GM23338 (cell line): ENCODE data around the gene SKA1. TPM values are rescaled to one million over a fixed set of nuclear protein-coding genes. Genes with fewer than 3 reads are reported as not detected.

Experiments
- ATAC-seq: fragments of 200-7000 bp; cut with Tn5 transposase; 3 replicates; pipeline ENCODE4 v1.9.1; 2020
- DNase-seq: peaks from one replicate; pipeline ENCODE4 v3.0.0-alpha.2; 2015; ENCODE audit warnings: low spot score
- H2AFZ ChIP-seq: fragments of 200-600 bp; sonication (generic); 2 replicates; pipeline ENCODE4 v1.8.0; 2016; ENCODE audit warnings: antibody characterized with exemption, mild to moderate bottlenecking, moderate library complexity
- H3F3A ChIP-seq: fragments of 200-600 bp; sonication (generic); replicated peaks from 2 replicates; pipeline ENCODE4 v1.8.0; 2017; ENCODE audit warnings: antibody characterized with exemption, mixed run types, low read depth
- H3K27ac ChIP-seq: fragments of 200-600 bp; sonication (generic); 2 replicates; pipeline ENCODE4 v1.6.1; 2016; ENCODE audit warnings: low read depth
- H3K27me3 ChIP-seq: fragments of 200-600 bp; sonication (generic); 2 replicates; pipeline ENCODE4 v1.8.0; 2016; ENCODE audit warnings: mild to moderate bottlenecking, mixed run types, moderate library complexity; ENCODE audit not compliant: insufficient read depth
- H3K36me3 ChIP-seq: fragments of 200-600 bp; sonication (generic); 2 replicates; pipeline ENCODE4 v1.8.0; 2016; ENCODE audit warnings: mild to moderate bottlenecking; ENCODE audit not compliant: insufficient read depth
- H3K4me1 ChIP-seq: fragments of 200-600 bp; sonication (generic); 2 replicates; pipeline ENCODE4 v1.8.0; 2016; ENCODE audit warnings: mild to moderate bottlenecking, moderate library complexity; ENCODE audit not compliant: insufficient read depth
- H3K4me2 ChIP-seq: fragments of 200-600 bp; sonication (generic); 2 replicates; pipeline ENCODE4 v1.7.1; 2017; ENCODE audit warnings: mixed run types
- H3K4me3 ChIP-seq: fragments of 200-600 bp; sonication (generic); 2 replicates; pipeline ENCODE4 v1.6.1; 2016; ENCODE audit warnings: mixed run types
- H3K79me2 ChIP-seq: fragments of 200-600 bp; sonication (generic); replicated peaks from 2 replicates; pipeline ENCODE4 v1.8.0; 2017; ENCODE audit warnings: mild to moderate bottlenecking; ENCODE audit not compliant: insufficient read depth
- H3K9me2 ChIP-seq: fragments of 200-600 bp; sonication (generic); 2 replicates; pipeline ENCODE4 v1.8.0; 2017; ENCODE audit not compliant: insufficient read depth
- H4K20me1 ChIP-seq: fragments of 200-600 bp; sonication (generic); replicated peaks from 2 replicates; pipeline ENCODE4 v1.8.0; 2017; ENCODE audit warnings: mild to moderate bottlenecking; ENCODE audit not compliant: insufficient read depth
- H3K27ac Mint-ChIP-seq: 2 replicates; pipeline ENCODE4 v1.8.0; 2020; ENCODE audit warnings: inconsistent platforms, mild to moderate bottlenecking, moderate library complexity, mixed read lengths
- H3K27me3 Mint-ChIP-seq: 3 replicates; pipeline ENCODE4 v1.8.0; 2022; ENCODE audit warnings: low read depth, mild to moderate bottlenecking, moderate library complexity, mixed read lengths, inconsistent platforms; ENCODE audit not compliant: insufficient read depth, poor library complexity
- H3K36me3 Mint-ChIP-seq: 3 replicates; pipeline ENCODE4 v1.8.0; 2021; ENCODE audit warnings: low read depth, mild to moderate bottlenecking, inconsistent platforms, moderate library complexity, mixed read lengths
- H3K4me1 Mint-ChIP-seq: 3 replicates; pipeline ENCODE4 v1.8.0; 2020; ENCODE audit warnings: mild to moderate bottlenecking, inconsistent platforms, mixed read lengths
- H3K4me3 Mint-ChIP-seq: 3 replicates; pipeline ENCODE4 v1.8.0; 2021; ENCODE audit warnings: moderate library complexity, mild to moderate bottlenecking, inconsistent platforms, mixed read lengths
- H3K9me3 Mint-ChIP-seq: 3 replicates; pipeline ENCODE4 v1.8.0; 2020; ENCODE audit warnings: moderate library complexity, mild to moderate bottlenecking, inconsistent platforms, mixed read lengths
- CREB1 ChIP-seq: fragments of 250-450 bp; sonication (Bioruptor Pico); IDR thresholded peaks from 2 replicates; pipeline ENCODE4 v1.5.0; 2020; ENCODE audit warnings: low read depth, mild to moderate bottlenecking, moderate library complexity
- CTCF ChIP-seq, 2 experiments: fragments of 200-600 bp in 1 of 2; sonication (generic) in 1 of 2; conservative IDR thresholded peaks; 2 replicates each; pipeline versions ENCODE4 v1.5.1 to v1.6.1; 2016 to 2017; ENCODE audit warnings: antibody characterized with exemption in 2 of 2, low read depth in 2 of 2, mild to moderate bottlenecking in 2 of 2, moderate library complexity in 1 of 2
- ETS1 ChIP-seq: IDR thresholded peaks from 2 replicates; pipeline ENCODE4 v1.6.1; 2016; ENCODE audit warnings: antibody characterized with exemption
- EZH2phosphoT487 ChIP-seq: fragments of 200-600 bp; sonication (generic); IDR thresholded peaks from one replicate; pipeline ENCODE4 v1.8.1; 2018; ENCODE audit warnings: antibody characterized with exemption; ENCODE audit not compliant: unreplicated experiment
- POLR2AphosphoS5 ChIP-seq: IDR thresholded peaks from 2 replicates; pipeline ENCODE4 v1.6.1; 2016; ENCODE audit warnings: antibody characterized with exemption, low read depth
- ZNF114 ChIP-seq: fragments of 250-450 bp; sonication (Bioruptor Pico); IDR thresholded peaks from 2 replicates; pipeline ENCODE4 v1.5.0; 2020; ENCODE audit warnings: mild to moderate bottlenecking, moderate library complexity
- ZNF331 ChIP-seq: fragments of 250-450 bp; sonication (Bioruptor Pico); IDR thresholded peaks from 2 replicates; pipeline ENCODE4 v1.5.0; 2020; ENCODE audit warnings: low read depth, mild to moderate bottlenecking, moderate library complexity
- polyA plus RNA-seq: library from polyadenylated mRNA; unstranded; fragments of >200 nt; fragmentation: Nextera tagmentation; extraction: Ambion mirVana; gene quantifications from 2 replicates; pipeline ENCODE4 v1.2.1, GENCODE V29; 2016
- total RNA-seq: library from RNA; depleted of rRNA; stranded (reverse); fragments of >200 nt; shearing (Covaris generic); gene quantifications from 2 replicates; pipeline ENCODE4 v1.2.3, GENCODE V29; 2014

SKA1 gene
- total and polyA plus RNA-seq, 2 experiments from 2014 or later: 14.2 to 25.1 TPM

- Histone ChIP-seq H3K36me3 (no peaks in the 10 kb centered on the region), H3K9me2 (no peaks in the 10 kb centered on the region), H3K4me2 (no peak overlapping the region), H3F3A (no peaks in the 10 kb centered on the region), H3K4me1 (no peaks in the 10 kb centered on the region), H3K4me3 (no peak overlapping the region), H3K27me3 (no peaks in the 10 kb centered on the region), H3K79me2 (no peaks in the 10 kb centered on the region), H4K20me1 (no peaks in the 10 kb centered on the region), H3K27ac (no peak overlapping the region), H2AFZ (no peak overlapping the region)
- TF ChIP-seq ZNF331 (no peak), POLR2AphosphoS5 (no peak), ZNF114 (no peak), EZH2phosphoT487 (no peak), CTCF (conservative IDR thresholded peaks at IDR 0.05; ENCODE audit: low read depth in 2 of 2) (no peak), ETS1 (no peak), CREB1 (CRISPR knock-in tag) (no peak)
- ATAC-seq (no peak), DNase-seq (no peak)
- Mint-ChIP-seq H3K4me3 (no peak overlapping the region), H3K9me3 (peaks cover 3% of the 10 kb centered on the region; the same call in 2 of the 3 replicates), H3K27me3 (no peaks in the 10 kb centered on the region), H3K36me3 (no peaks in the 10 kb centered on the region), H3K27ac (no peak overlapping the region), H3K4me1 (no peaks in the 10 kb centered on the region)
Observed at GRCh38 chr18:50331691-50332090, 43.2 kb upstream of the SKA1 start.

GRCh38 chr18:50334546-50335152 is 40.2 kb upstream of the SKA1 start:
- H3K4me3 Mint-ChIP-seq: no peak overlapping the region
- no peak overlapping the region for H3K27ac ChIP-seq
- H2AFZ ChIP-seq: no peak overlapping the region
- H3K4me1 ChIP-seq: no peaks in the 10 kb centered on the region
- ATAC-seq: no peak
- no peaks in the 10 kb centered on the region for H4K20me1 ChIP-seq
- H3K9me2 ChIP-seq: peaks cover 2% of the 10 kb centered on the region; the same call in 1 of the 2 replicates
- H3K9me3 Mint-ChIP-seq: peaks cover 3% of the 10 kb centered on the region; the same call in 2 of the 3 replicates
- no peak for TF ChIP-seq ETS1
- H3K4me3 ChIP-seq: no peak overlapping the region
- no peaks in the 10 kb centered on the region for H3K79me2 ChIP-seq
- H3K27me3 Mint-ChIP-seq: no peaks in the 10 kb centered on the region
- no peaks in the 10 kb centered on the region for H3K36me3 ChIP-seq
- no peaks in the 10 kb centered on the region for H3F3A ChIP-seq
- H3K36me3 Mint-ChIP-seq: no peaks in the 10 kb centered on the region
- H3K4me2 ChIP-seq: no peak overlapping the region
- DNase-seq: no peak
- H3K27ac Mint-ChIP-seq: no peak overlapping the region
- H3K27me3 ChIP-seq: no peaks in the 10 kb centered on the region
- no peaks in the 10 kb centered on the region for H3K4me1 Mint-ChIP-seq
